DOHH2 (cell line): Measurements from ENCODE around the gene SPECC1L.
A peak's percentile ranks its signal among the peaks of the same experiment; 100 is the strongest.

Source experiments
- H3F3A ChIP-seq: fragments of 200-600 bp; sonication (generic), shearing (Covaris generic); 2 replicates; pipeline ENCODE4 v1.6.0; 2016; ENCODE audit warnings: antibody characterized with exemption, mild to moderate bottlenecking; ENCODE audit not compliant: control insufficient read depth, insufficient read depth
- H3K27ac ChIP-seq: fragments of 200-600 bp; sonication (generic); 2 replicates; pipeline ENCODE4 v1.5.1; 2014; ENCODE audit warnings: low read depth, mild to moderate bottlenecking, low read length, moderate library complexity
- H3K27me3 ChIP-seq: fragments of 200-600 bp; sonication (generic); 2 replicates; pipeline ENCODE4 v1.6.1; 2014; ENCODE audit warnings: mild to moderate bottlenecking, low read length, mixed read lengths; ENCODE audit not compliant: control insufficient read depth
- H3K36me3 ChIP-seq: fragments of 200-600 bp; sonication (generic); 2 replicates; pipeline ENCODE4 v1.6.1; 2014; ENCODE audit warnings: mild to moderate bottlenecking, low read length, moderate library complexity, mixed read lengths; ENCODE audit not compliant: control insufficient read depth
- H3K4me1 ChIP-seq: fragments of 200-600 bp; sonication (generic); 2 replicates; pipeline ENCODE4 v1.6.1; 2014; ENCODE audit warnings: mild to moderate bottlenecking, low read length, mixed read lengths; ENCODE audit not compliant: control insufficient read depth
- H3K4me2 ChIP-seq: fragments of 200-600 bp; sonication (generic); 2 replicates; pipeline ENCODE4 v1.6.0; 2014; ENCODE audit warnings: mild to moderate bottlenecking, low read length, moderate library complexity
- H3K4me3 ChIP-seq: fragments of 200-600 bp; sonication (generic); 2 replicates; pipeline ENCODE4 v1.5.1; 2014; ENCODE audit warnings: mild to moderate bottlenecking, low read length, mixed read lengths
- H3K79me2 ChIP-seq: fragments of 200-600 bp; sonication (generic); 2 replicates; pipeline ENCODE4 v1.6.1; 2014; ENCODE audit warnings: mild to moderate bottlenecking, low read length, mixed read lengths; ENCODE audit not compliant: control insufficient read depth
- H3K9me2 ChIP-seq: fragments of 200-600 bp; sonication (generic); replicated peaks from 2 replicates; pipeline ENCODE4 v1.6.1; 2014; ENCODE audit warnings: mild to moderate bottlenecking, low read length, mixed read lengths; ENCODE audit not compliant: control insufficient read depth
- H3K9me3 ChIP-seq: fragments of 200-600 bp; sonication (generic); 2 replicates; pipeline ENCODE4 v1.6.1; 2014; ENCODE audit warnings: antibody characterized with exemption, low read length, mixed read lengths; ENCODE audit not compliant: control insufficient read depth, insufficient read depth
- H4K20me1 ChIP-seq: fragments of 200-600 bp; sonication (generic); 2 replicates; pipeline ENCODE4 v1.6.0; 2014; ENCODE audit warnings: low read depth, mild to moderate bottlenecking, antibody characterized with exemption, low read length, moderate library complexity; ENCODE audit not compliant: control insufficient read depth, insufficient read depth
- CTCF ChIP-seq: fragments of 200-600 bp; sonication (generic); IDR thresholded peaks from one replicate; pipeline ENCODE4 v1.5.1; 2014; ENCODE audit warnings: antibody characterized with exemption, mild to moderate bottlenecking, low read depth, low read length; ENCODE audit not compliant: poor library complexity, severe bottlenecking
- EZH2phosphoT487 ChIP-seq: fragments of 200-600 bp; sonication (generic); IDR thresholded peaks from 2 replicates; pipeline ENCODE4 v1.6.1; 2017; ENCODE audit warnings: borderline replicate concordance, mild to moderate bottlenecking, antibody characterized with exemption, low read length, moderate library complexity, mixed read lengths

Gene SPECC1L

GRCh38 chr22:24402460-24403192 is 132.0 kb downstream of the SPECC1L start:
- no peaks in the 10 kb centered on the region for H3K9me3 ChIP-seq
- H3K27me3 ChIP-seq, result no peaks in the 10 kb centered on the region
- H3K4me2 ChIP-seq, result peak overlapping the region; percentile 4; the same call in 1 of the 2 replicates
- peaks cover 40% of the 10 kb centered on the region for H3K79me2 ChIP-seq
- no peak overlapping the region for H3K4me3 ChIP-seq
- H3K36me3 ChIP-seq, result peaks cover 62% of the 10 kb centered on the region
- peak overlapping the region; percentile 22 for H3K27ac ChIP-seq
- no peak for TF ChIP-seq EZH2phosphoT487
- TF ChIP-seq CTCF, result no peak
- H3F3A ChIP-seq, result peaks cover 36% of the 10 kb centered on the region
- no peaks in the 10 kb centered on the region for H3K9me2 ChIP-seq
- H4K20me1 ChIP-seq, result no peaks in the 10 kb centered on the region
- H3K4me1 ChIP-seq, result peaks cover 66% of the 10 kb centered on the region

GRCh38 chr22:24403346-24403745 is 132.7 kb downstream of the SPECC1L start:
- Histone ChIP-seq H4K20me1 (no peaks in the 10 kb centered on the region), H3K27ac (no peak overlapping the region), H3K27me3 (no peaks in the 10 kb centered on the region), H3K9me2 (no peaks in the 10 kb centered on the region), H3K4me3 (no peak overlapping the region), H3K4me1 (peaks cover 59% of the 10 kb centered on the region), H3K36me3 (peaks cover 58% of the 10 kb centered on the region), H3K79me2 (peaks cover 34% of the 10 kb centered on the region), H3K9me3 (no peaks in the 10 kb centered on the region), H3K4me2 (no peak overlapping the region), H3F3A (peaks cover 29% of the 10 kb centered on the region)
- TF ChIP-seq CTCF (no peak), EZH2phosphoT487 (no peak)

GRCh38 chr22:24404561-24405275 is 134.1 kb downstream of the SPECC1L start:
- Histone ChIP-seq H3K9me3 (no peaks in the 10 kb centered on the region), H3K9me2 (no peaks in the 10 kb centered on the region), H3K27me3 (no peaks in the 10 kb centered on the region), H3K4me1 (peaks cover 45% of the 10 kb centered on the region), H3K4me3 (no peak overlapping the region), H4K20me1 (no peaks in the 10 kb centered on the region), H3K36me3 (peaks cover 51% of the 10 kb centered on the region), H3K4me2 (no peak overlapping the region), H3F3A (peaks cover 19% of the 10 kb centered on the region), H3K27ac (no peak overlapping the region), H3K79me2 (peaks cover 26% of the 10 kb centered on the region)
- TF ChIP-seq EZH2phosphoT487 (no peak), CTCF (no peak)
